WTC11 (cell line): ENCODE measurements around the gene TTLL5. TPM values are rescaled to one million over a fixed set of nuclear protein-coding genes. Genes with fewer than 3 reads are reported as not detected.

Experiments used
- ATAC-seq: fragments of 200-7000 bp; cut with Tn5 transposase; 2 replicates; pipeline ENCODE4 v1.10.0; 2021; ENCODE audit warnings: mild to moderate bottlenecking, moderate library complexity
- CTCF ChIA-PET: fragments of 300-600 bp; sonication (Branson Sonifier 250); formaldehyde crosslinking; loops from one replicate; lab custom pipeline; 2021; ENCODE audit warnings: antibody characterized with exemption; lab: Charles Lee
- POLR2A ChIA-PET: fragments of 350-600 bp; sonication (Branson Sonifier 250); formaldehyde crosslinking; loops from one replicate; lab custom pipeline; 2021; ENCODE audit warnings: antibody characterized with exemption; lab: Charles Lee
- DNase-seq: peaks from one replicate; pipeline ENCODE4 v3.0.0; 2021; ENCODE audit warnings: low spot score
- H3K27ac Mint-ChIP-seq: 2 replicates; pipeline ENCODE4 v1.8.0; 2021; ENCODE audit warnings: mixed read lengths
- H3K27me3 Mint-ChIP-seq: 2 replicates; pipeline ENCODE4 v1.8.0; 2021; ENCODE audit warnings: low read depth, mild to moderate bottlenecking, moderate library complexity, mixed read lengths
- H3K36me3 Mint-ChIP-seq: 2 replicates; pipeline ENCODE4 v1.8.0; 2021; ENCODE audit warnings: mixed read lengths
- H3K4me1 Mint-ChIP-seq: 2 replicates; pipeline ENCODE4 v1.8.0; 2022; ENCODE audit warnings: mixed read lengths
- H3K4me3 Mint-ChIP-seq: 2 replicates; pipeline ENCODE4 v1.8.0; 2021; ENCODE audit warnings: mild to moderate bottlenecking, moderate library complexity, mixed read lengths
- H3K9me3 Mint-ChIP-seq: 2 replicates; pipeline ENCODE4 v1.8.0; 2021; ENCODE audit warnings: mixed read lengths
- CDX4 ChIP-seq: fragments of 250-450 bp; sonication (Bioruptor Pico); IDR thresholded peaks from 2 replicates; pipeline ENCODE4 v1.9.0; 2021; ENCODE audit warnings: moderate library complexity, mild to moderate bottlenecking, inconsistent platforms, borderline replicate concordance
- CREB1 ChIP-seq: sonication (generic); formaldehyde crosslinking; IDR thresholded peaks from 2 replicates; pipeline ENCODE4 v1.8.0; 2023; ENCODE audit warnings: mild to moderate bottlenecking, missing genetic modification reagents
- MLX ChIP-seq: sonication (generic); formaldehyde crosslinking; IDR thresholded peaks from 2 replicates; pipeline ENCODE4 v1.8.1; 2023; ENCODE audit warnings: mild to moderate bottlenecking, missing genetic modification reagents, moderate library complexity
- RORB ChIP-seq: fragments of 250-450 bp; sonication (Bioruptor Pico); IDR thresholded peaks from 2 replicates; pipeline ENCODE4 v1.9.0; 2021; ENCODE audit warnings: mild to moderate bottlenecking
- STAT6 ChIP-seq: sonication (generic); formaldehyde crosslinking; conservative IDR thresholded peaks from 2 replicates; pipeline ENCODE4 v1.8.1; 2023; ENCODE audit warnings: mild to moderate bottlenecking, low read depth, missing genetic modification reagents, moderate library complexity
- TCF7 ChIP-seq: sonication (generic); formaldehyde crosslinking; IDR thresholded peaks from 2 replicates; pipeline ENCODE4 v1.8.0; 2022; ENCODE audit warnings: mild to moderate bottlenecking, low read depth, missing genetic modification reagents, moderate library complexity
- TEAD1 ChIP-seq: sonication (generic); formaldehyde crosslinking; IDR thresholded peaks from 2 replicates; pipeline ENCODE4 v1.8.0; 2022; ENCODE audit warnings: mild to moderate bottlenecking, missing genetic modification reagents
- ZBTB43 ChIP-seq: sonication (generic); formaldehyde crosslinking; IDR thresholded peaks from 2 replicates; pipeline ENCODE4 v1.8.1; 2023; ENCODE audit warnings: mild to moderate bottlenecking, missing genetic modification reagents
- ZNF317 ChIP-seq: sonication (generic); formaldehyde crosslinking; IDR thresholded peaks from 2 replicates; pipeline ENCODE4 v1.8.1; 2023; ENCODE audit warnings: low read depth, mild to moderate bottlenecking, moderate library complexity, missing genetic modification reagents, borderline replicate concordance
- ZNF532 ChIP-seq: fragments of 250-450 bp; sonication (Bioruptor Pico); IDR thresholded peaks from 2 replicates; pipeline ENCODE4 v1.9.0; 2021; ENCODE audit warnings: mild to moderate bottlenecking, borderline replicate concordance
- ZSCAN18 ChIP-seq: fragments of 250-450 bp; sonication (Bioruptor Pico); IDR thresholded peaks from 2 replicates; pipeline ENCODE4 v2.1.2; 2022; ENCODE audit warnings: mild to moderate bottlenecking, moderate library complexity
- total RNA-seq: library from RNA; stranded (reverse); gene quantifications from 3 replicates; pipeline ENCODE4 v1.2.3, GENCODE V29; 2021

The TTLL5 gene
- total RNA-seq, 1 experiment from 2014 or later, result 39.6 TPM

- TF ChIP-seq TCF7 (CRISPR knock-in tag), result no peak
- TF ChIP-seq MLX, result no peak
- TF ChIP-seq ZBTB43 (CRISPR knock-in tag), result no peak
- no peak for TF ChIP-seq CDX4 (CRISPR knock-in tag)
- TF ChIP-seq ZNF317 (CRISPR knock-in tag), result no peak
- TF ChIP-seq ZNF532, result no peak
- no peak for TF ChIP-seq STAT6 (CRISPR knock-in tag)
- TF ChIP-seq RORB (CRISPR knock-in tag), result no peak
- TF ChIP-seq TEAD1 (CRISPR knock-in tag), result no peak
- TF ChIP-seq CREB1, result no peak
- DNase-seq (no peak), ATAC-seq (peak; percentile 53)
- Mint-ChIP-seq H3K27ac (peak overlapping the region; percentile 97), H3K27me3 (no peaks in the 10 kb centered on the region), H3K36me3 (peaks cover 3% of the 10 kb centered on the region; the same call in 1 of the 2 replicates), H3K4me3 (no peak overlapping the region), H3K9me3 (no peaks in the 10 kb centered on the region), H3K4me1 (peaks cover 27% of the 10 kb centered on the region)
- CTCF ChIA-PET, result interaction anchor here (1.3 to 3.9 kb wide), 7 partner anchors 11 to 171 kb away, joined by 4 to 17 read pairs (median 5); no protein-coding TSS in a partner anchor
- POLR2A ChIA-PET, result interaction anchor here (0.7 kb wide), 1 partner anchor 30 kb away, joined by 3 read pairs; no protein-coding TSS in a partner anchor
Measured at GRCh38 chr14:75811872-75812499, 150.9 kb downstream of the TTLL5 start.

GRCh38 chr14:75812622-75813021 lies 151.6 kb downstream of the TTLL5 start:
- CTCF ChIA-PET, result interaction anchor here (0.8 to 3.9 kb wide), 7 partner anchors 12 to 170 kb away, joined by 3 to 17 read pairs (median 4); no protein-coding TSS in a partner anchor
- Mint-ChIP-seq H3K9me3 (0 out of 2 replicates have a peak, but pooled peaks cover 2% of the 10 kb centered on the region), H3K4me1 (peaks cover 27% of the 10 kb centered on the region), H3K36me3 (peaks cover 3% of the 10 kb centered on the region), H3K27me3 (no peaks in the 10 kb centered on the region), H3K27ac (peak overlapping the region; percentile 97), H3K4me3 (no peak overlapping the region)
- TF ChIP-seq ZSCAN18, result no peak
- ATAC-seq, result peak; percentile 36
- DNase-seq, result no peak
- POLR2A ChIA-PET, result interaction anchor here (0.7 kb wide), 1 partner anchor 30 kb away, joined by 3 read pairs; no protein-coding TSS in a partner anchor
